Fibroblast of pulmonary artery (primary cell): ENCODE measurements around the gene PNMT.
A peak's percentile ranks its signal among the peaks of the same experiment; 100 is the strongest.

Source experiments
- DNase-seq: peaks from one replicate; pipeline ENCODE4 v3.0.0-alpha.2; 2010; ENCODE audit warnings: low read depth
- H3K4me3 ChIP-seq: replicated peaks from 2 replicates; pipeline ENCODE4 v1.5.1; 2011; ENCODE audit warnings: low read depth, mild to moderate bottlenecking, control low read depth, low read length, moderate library complexity
- TF ChIP-seq, protein P1 (sequence below): IDR thresholded peaks from 2 replicates; pipeline ENCODE4 v1.5.1; 2011; ENCODE audit warnings: mild to moderate bottlenecking, control low read depth, low read length, inconsistent platforms; ENCODE audit errors: missing control alignments

PNMT gene

DNA sequence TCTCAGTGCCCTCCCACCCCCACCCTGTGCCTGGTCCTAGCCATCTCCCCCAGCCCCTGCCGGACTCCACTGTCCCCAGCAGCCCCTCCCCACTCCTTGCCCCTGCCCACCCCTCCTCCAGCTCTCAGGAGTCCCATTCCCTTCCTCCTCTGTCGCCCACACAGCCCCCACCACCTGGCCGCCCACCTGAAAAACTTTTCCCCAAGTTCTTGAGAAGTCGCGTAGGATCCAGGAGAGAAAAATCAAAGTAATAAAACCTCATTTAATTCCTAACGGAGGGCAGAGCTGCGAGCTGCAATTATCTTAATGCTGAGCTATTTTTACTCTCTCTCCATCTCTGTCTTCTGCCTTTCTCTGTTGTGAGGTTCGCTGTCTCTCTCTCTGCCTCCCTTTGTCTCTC lies 43.9 kb upstream of the PNMT start:
- no peak overlapping the region for H3K4me3 ChIP-seq
- TF ChIP-seq, protein P1, sequence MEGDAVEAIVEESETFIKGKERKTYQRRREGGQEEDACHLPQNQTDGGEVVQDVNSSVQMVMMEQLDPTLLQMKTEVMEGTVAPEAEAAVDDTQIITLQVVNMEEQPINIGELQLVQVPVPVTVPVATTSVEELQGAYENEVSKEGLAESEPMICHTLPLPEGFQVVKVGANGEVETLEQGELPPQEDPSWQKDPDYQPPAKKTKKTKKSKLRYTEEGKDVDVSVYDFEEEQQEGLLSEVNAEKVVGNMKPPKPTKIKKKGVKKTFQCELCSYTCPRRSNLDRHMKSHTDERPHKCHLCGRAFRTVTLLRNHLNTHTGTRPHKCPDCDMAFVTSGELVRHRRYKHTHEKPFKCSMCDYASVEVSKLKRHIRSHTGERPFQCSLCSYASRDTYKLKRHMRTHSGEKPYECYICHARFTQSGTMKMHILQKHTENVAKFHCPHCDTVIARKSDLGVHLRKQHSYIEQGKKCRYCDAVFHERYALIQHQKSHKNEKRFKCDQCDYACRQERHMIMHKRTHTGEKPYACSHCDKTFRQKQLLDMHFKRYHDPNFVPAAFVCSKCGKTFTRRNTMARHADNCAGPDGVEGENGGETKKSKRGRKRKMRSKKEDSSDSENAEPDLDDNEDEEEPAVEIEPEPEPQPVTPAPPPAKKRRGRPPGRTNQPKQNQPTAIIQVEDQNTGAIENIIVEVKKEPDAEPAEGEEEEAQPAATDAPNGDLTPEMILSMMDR: no peak
- DNase-seq: no peak

DNA sequence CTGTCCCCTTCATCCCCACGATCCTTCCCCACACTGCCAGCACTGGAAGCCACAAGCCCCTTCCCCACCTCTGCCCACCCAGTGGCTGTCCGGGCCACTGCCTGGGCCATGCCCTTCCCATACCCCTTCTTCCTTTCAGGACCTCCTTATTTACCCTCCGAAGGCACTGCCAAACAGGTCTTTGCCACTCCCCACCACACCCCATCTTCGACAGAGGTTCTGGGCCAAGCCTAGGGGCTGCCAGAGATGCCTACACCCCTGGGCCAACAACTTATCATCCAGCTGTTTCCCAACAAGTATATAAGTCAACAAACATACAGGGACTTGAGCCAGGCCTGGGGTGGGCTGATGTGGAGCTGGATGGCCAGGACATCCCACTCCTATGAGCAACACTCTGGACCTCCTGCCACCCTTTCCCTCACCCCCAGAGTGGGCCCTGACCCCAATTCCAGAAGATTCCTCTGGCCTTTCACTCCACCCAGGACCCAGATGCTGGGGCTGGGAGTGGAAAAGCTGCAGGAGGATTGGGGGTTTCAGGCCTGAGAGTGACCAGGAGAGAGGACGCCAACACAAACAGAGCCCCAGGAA lies 43.0 kb upstream of the PNMT start:
- TF ChIP-seq, protein P1: no peak
- no peak for DNase-seq
- no peak overlapping the region for H3K4me3 ChIP-seq

DNA sequence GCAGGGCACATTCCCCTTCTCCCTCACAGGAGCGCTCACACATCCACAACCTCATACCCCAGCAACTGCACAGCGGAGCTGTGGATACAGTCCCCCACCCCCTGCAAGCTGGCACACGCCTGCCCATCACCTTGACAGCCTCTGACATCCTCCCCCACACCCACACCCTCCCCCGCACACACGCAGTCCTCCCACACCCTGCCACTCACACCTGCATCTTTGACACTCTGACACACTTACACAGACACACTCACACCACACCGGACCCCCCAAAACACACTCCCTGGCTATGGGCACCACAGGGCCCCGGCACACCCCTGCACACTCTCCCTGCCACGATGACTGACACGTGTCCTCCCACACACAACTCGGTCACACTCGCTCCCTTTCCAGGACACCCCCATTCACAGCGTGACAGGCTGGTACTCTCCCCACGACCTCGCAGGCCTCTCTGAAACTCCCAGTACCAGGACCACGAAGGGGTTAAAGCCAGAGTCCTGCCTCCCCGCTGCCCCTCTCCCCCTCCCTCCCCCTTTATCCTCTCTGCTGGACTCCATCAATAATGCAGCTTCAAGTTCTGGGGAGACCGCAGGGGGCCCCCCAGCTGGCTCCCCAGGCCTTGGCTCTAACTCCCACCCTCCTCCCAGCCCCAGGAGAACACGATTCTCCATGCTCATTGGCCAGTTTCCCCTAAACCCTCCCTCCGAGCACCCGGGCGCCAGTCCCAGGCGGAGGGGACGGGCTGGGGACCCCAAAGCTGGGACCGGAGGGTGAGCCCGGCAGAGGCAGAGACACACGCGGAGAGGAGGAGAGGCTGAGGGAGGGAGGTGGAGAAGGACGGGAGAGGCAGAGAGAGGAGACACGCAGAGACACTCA lies 41.8 kb upstream of the PNMT start, which contains the start of gene PPP1R1B:
TSS of gene PPP1R1B (plus strand) at position 782 of the 876 bp plus-strand sequence. CDS start 441 bp downstream, outside the sequence.
- DNase-seq: no peak
- TF ChIP-seq, protein P1: no peak
- H3K4me3 ChIP-seq: peak within 1 kb of the TSS; percentile 28

DNA sequence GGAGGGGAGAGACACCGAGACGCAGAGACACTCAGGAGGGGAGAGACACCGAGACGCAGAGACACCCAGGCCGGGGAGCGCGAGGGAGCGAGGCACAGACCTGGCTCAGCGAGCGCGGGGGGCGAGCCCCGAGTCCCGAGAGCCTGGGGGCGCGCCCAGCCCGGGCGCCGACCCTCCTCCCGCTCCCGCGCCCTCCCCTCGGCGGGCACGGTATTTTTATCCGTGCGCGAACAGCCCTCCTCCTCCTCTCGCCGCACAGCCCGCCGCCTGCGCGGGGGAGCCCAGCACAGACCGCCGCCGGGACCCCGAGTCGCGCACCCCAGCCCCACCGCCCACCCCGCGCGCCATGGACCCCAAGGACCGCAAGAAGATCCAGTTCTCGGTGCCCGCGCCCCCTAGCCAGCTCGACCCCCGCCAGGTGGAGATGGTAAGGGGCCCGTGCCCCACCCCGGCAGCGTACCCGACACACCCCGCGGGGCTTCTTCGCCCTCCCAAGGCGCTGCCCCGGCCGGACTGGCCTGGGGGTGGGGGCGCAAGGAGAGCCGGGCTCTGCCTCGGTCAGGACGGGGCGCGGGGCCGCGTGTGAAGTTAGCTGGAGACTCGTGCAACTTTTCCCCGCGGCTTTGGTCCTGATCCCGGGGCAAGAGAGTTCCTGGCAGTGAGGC lies 41.1 kb upstream of the PNMT start:
- no peak for DNase-seq
- TF ChIP-seq, protein P1: no peak
- peak overlapping the region; percentile 28 for H3K4me3 ChIP-seq

DNA sequence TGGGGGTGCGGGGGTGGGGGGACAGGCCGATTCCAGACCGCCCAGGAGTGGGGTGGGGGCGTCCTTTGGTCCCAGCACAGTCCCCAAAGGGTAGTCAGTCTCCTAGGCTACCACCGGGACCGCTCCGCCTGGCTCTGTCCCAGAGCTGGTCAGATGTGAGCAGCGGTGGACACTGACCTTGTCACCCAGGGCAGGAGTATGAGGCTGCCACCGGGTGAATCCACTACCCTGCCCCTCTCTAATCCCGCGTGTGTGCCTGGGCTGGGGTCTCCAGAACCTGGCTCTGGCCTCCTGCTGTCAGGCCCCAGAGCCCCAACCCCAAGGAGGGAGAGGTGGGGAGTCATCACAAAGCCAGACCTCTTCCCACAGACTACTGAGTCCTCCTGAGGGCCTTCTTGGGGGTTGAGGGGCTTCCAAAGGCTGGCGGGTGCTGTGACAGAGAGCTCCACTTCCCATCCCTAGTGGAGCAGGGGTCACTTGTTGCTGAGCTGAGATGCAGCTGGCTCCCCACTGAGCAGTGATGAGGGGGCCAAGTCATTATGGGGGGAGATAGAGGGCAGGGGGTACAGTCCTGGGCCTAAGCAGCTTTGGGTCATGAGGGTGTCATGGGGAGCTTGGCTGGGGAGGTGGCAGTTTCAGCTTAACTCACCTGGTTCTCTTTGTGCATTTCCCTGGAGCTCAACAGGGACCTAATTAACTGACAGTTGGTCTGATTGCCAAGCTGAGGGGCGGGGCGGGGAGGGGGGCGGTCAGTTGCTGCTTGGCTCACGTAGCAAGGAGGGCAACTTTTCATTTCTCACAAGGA lies 40.3 kb upstream of the PNMT start:
- DNase-seq: no peak
- TF ChIP-seq, protein P1: no peak
- H3K4me3 ChIP-seq: no peak overlapping the region
